Measurements from ENCODE around the gene HEATR5B. TPM values are rescaled to one million over a fixed set of nuclear protein-coding genes. Genes with fewer than 3 reads are reported as not detected.

HEATR5B gene
- total and polyA plus RNA-seq, 9 of the 15 experiments (the other 6 are each of a cell fraction or from before 2014, with no cell fraction given), result 4.2 to 21.7 (median 12.2) TPM

DNA sequence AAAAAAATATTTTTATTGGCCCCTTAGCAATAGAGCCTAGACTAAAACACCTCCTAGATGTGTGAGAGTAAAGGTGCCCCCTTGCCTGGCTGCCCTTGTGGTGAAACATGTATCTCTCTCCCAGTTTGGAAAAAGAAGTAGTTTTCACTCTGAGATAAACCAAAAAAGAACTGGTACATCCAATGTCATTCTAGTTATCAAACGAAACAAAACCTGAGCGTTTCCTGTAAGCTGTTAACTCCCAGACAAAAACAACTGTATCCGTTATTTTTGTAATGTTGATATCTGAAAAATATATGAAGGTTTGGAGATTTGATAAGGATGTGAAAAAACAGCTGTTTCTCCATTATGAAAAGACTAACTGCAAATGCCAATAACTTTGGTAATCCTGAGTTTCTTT, 24.3 kb downstream of the HEATR5B start:
- BruUV-seq (replicated peaks), result no TSS peak
- Histone ChIP-seq H3K9me1 (ENCODE audit: control insufficient read depth, insufficient read depth, low read length) (no peaks in the 10 kb centered on the region), H3K4me1 (replicated peaks in 1 of 2; ENCODE audit: control insufficient read depth in 2 of 2, insufficient read depth in 2 of 2, low read length in 2 of 2) (no peaks in the 10 kb centered on the region), H3K27ac (ENCODE audit: extremely low read depth, low read depth, low read length) (peak overlapping the region; percentile 44; the same call in 1 of the 3 replicates), H3K4me3 (no peak overlapping the region), H3K79me2 (ENCODE audit: control insufficient read depth, insufficient read depth, low read length) (no peaks in the 10 kb centered on the region), H3K9me3 (replicated peaks; ENCODE audit: control insufficient read depth, insufficient read depth, low read depth, low read length) (no peaks in the 10 kb centered on the region), H4K20me1 (replicated peaks; ENCODE audit: control insufficient read depth, insufficient read depth, low read length) (no peaks in the 10 kb centered on the region), H3K27me3 (ENCODE audit: control insufficient read depth in 2 of 2, insufficient read depth in 2 of 2, low read length in 2 of 2) (no peaks in the 10 kb centered on the region), H3K4me2 (ENCODE audit: insufficient read depth, low read length) (no peak overlapping the region), H3K9ac (ENCODE audit: insufficient read depth in 1 of 2, low read depth in 2 of 2, low read length in 2 of 2) (no peak overlapping the region), H3K36me3 (ENCODE audit: control insufficient read depth, insufficient read depth, low read length) (peaks cover 52% of the 10 kb centered on the region), H2AFZ (ENCODE audit: low read depth, low read length) (no peak overlapping the region)
- 0 out of 3 replicates have a peak, but pooled peaks have one; percentile 41 for ATAC-seq
- DNase-seq (ENCODE audit: extremely low read depth in 1 of 4, low spot score in 3 of 4), result no peak
- WGBS (ENCODE audit: insufficient coverage, low coverage, missing lambda C conversion rate), result 31% methylated on average over 3 of the region's 3 CpGs
- in situ Hi-C loops (cut with MboI) (no loop called here), intact Hi-C loops (cut with micrococcal nuclease) (no loop called here)
- ChIA-PET POLR2A (interaction anchor here (0.8 kb wide), 1 partner anchor 9 kb away, joined by 3 read pairs; no protein-coding TSS in a partner anchor), CTCF (ENCODE audit: low intra/inter-chr PET ratio) (no interaction called here)
- no peak for FAIRE-seq
- TF ChIP-seq MAZ (CRISPR knock-in tag; conservative IDR thresholded peaks at IDR 0.05 in 1 of 2, IDR thresholded peaks at IDR 0.05 in 1 of 2), result no peak
- 0 out of 2 replicates have a peak, but pooled peaks have one; percentile 11 for TF ChIP-seq CBFA2T3 (IDR thresholded peaks at IDR 0.05)
- TF ChIP-seq NFE2L1 (tag; IDR thresholded peaks at IDR 0.05; ENCODE audit: borderline replicate concordance, low read depth), result no peak
- TF ChIP-seq, protein P1, sequence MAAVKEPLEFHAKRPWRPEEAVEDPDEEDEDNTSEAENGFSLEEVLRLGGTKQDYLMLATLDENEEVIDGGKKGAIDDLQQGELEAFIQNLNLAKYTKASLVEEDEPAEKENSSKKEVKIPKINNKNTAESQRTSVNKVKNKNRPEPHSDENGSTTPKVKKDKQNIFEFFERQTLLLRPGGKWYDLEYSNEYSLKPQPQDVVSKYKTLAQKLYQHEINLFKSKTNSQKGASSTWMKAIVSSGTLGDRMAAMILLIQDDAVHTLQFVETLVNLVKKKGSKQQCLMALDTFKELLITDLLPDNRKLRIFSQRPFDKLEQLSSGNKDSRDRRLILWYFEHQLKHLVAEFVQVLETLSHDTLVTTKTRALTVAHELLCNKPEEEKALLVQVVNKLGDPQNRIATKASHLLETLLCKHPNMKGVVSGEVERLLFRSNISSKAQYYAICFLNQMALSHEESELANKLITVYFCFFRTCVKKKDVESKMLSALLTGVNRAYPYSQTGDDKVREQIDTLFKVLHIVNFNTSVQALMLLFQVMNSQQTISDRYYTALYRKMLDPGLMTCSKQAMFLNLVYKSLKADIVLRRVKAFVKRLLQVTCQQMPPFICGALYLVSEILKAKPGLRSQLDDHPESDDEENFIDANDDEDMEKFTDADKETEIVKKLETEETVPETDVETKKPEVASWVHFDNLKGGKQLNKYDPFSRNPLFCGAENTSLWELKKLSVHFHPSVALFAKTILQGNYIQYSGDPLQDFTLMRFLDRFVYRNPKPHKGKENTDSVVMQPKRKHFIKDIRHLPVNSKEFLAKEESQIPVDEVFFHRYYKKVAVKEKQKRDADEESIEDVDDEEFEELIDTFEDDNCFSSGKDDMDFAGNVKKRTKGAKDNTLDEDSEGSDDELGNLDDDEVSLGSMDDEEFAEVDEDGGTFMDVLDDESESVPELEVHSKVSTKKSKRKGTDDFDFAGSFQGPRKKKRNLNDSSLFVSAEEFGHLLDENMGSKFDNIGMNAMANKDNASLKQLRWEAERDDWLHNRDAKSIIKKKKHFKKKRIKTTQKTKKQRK (IDR thresholded peaks at IDR 0.05; ENCODE audit: borderline replicate concordance, low read depth, low read length), result no peak
- no peak for TF ChIP-seq ZNF584 (CRISPR knock-in tag; IDR thresholded peaks at IDR 0.05; ENCODE audit: low read depth)
- TF ChIP-seq PHF21A (IDR thresholded peaks at IDR 0.05; ENCODE audit: borderline replicate concordance, low read depth), result no peak
- TF ChIP-seq, protein P2, sequence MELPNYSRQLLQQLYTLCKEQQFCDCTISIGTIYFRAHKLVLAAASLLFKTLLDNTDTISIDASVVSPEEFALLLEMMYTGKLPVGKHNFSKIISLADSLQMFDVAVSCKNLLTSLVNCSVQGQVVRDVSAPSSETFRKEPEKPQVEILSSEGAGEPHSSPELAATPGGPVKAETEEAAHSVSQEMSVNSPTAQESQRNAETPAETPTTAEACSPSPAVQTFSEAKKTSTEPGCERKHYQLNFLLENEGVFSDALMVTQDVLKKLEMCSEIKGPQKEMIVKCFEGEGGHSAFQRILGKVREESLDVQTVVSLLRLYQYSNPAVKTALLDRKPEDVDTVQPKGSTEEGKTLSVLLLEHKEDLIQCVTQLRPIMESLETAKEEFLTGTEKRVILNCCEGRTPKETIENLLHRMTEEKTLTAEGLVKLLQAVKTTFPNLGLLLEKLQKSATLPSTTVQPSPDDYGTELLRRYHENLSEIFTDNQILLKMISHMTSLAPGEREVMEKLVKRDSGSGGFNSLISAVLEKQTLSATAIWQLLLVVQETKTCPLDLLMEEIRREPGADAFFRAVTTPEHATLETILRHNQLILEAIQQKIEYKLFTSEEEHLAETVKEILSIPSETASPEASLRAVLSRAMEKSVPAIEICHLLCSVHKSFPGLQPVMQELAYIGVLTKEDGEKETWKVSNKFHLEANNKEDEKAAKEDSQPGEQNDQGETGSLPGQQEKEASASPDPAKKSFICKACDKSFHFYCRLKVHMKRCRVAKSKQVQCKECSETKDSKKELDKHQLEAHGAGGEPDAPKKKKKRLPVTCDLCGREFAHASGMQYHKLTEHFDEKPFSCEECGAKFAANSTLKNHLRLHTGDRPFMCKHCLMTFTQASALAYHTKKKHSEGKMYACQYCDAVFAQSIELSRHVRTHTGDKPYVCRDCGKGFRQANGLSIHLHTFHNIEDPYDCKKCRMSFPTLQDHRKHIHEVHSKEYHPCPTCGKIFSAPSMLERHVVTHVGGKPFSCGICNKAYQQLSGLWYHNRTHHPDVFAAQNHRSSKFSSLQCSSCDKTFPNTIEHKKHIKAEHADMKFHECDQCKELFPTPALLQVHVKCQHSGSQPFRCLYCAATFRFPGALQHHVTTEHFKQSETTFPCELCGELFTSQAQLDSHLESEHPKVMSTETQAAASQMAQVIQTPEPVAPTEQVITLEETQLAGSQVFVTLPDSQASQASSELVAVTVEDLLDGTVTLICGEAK (IDR thresholded peaks at IDR 0.05), result no peak
- TF ChIP-seq, protein P2 (CRISPR knock-in tag; IDR thresholded peaks at IDR 0.05), result no peak
- TF ChIP-seq, protein P3, sequence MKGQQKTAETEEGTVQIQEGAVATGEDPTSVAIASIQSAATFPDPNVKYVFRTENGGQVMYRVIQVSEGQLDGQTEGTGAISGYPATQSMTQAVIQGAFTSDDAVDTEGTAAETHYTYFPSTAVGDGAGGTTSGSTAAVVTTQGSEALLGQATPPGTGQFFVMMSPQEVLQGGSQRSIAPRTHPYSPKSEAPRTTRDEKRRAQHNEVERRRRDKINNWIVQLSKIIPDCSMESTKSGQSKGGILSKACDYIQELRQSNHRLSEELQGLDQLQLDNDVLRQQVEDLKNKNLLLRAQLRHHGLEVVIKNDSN (CRISPR knock-in tag; IDR thresholded peaks at IDR 0.05), result no peak
